HG02571 (cell line): ENCODE data around the gene IGF2BP1.

Experiments used
- ATAC-seq: cut with Tn5 transposase; IDR thresholded peaks from one replicate; pipeline ENCODE4 v1.9.1; 2021; ENCODE audit warnings: mild to moderate bottlenecking, moderate library complexity; ENCODE audit not compliant: unreplicated experiment

The IGF2BP1 gene

DNA sequence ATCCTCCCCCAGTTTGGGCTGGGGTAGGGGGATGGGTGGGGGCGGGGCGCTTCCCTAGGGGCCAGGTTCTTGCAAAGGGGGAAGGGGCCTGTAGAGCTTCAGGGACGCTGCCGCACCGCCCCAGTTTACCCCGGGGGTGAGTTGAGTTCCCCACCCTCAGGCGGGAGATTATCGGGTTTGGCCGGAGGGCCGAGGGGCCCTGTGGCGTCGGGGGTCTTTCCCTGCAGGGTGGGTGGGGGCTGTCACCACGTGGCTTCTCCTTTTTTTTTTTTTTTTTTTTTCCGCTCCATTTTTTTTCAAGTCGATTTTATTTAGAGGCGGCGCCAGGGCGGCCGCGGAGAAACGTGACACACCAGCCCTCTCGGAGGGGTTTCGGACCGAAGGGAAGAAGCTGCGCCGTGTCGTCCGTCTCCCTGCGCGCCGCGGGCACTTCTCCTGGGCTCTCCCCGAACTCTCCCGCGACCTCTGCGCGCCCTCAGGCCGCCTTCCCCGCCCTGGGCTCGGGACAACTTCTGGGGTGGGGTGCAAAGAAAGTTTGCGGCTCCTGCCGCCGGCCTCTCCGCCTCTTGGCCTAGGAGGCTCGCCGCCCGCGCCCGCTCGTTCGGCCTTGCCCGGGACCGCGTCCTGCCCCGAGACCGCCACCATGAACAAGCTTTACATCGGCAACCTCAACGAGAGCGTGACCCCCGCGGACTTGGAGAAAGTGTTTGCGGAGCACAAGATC lies at the start of gene IGF2BP1:
TSS of gene IGF2BP1 (plus strand) at position 283 of the 724 bp plus-strand sequence. CDS start at position 644, 361 bp downstream.
- ATAC-seq: no peak

GRCh38 chr17:48951572-48951971 lies 45.6 kb upstream of the IGF2BP1 start:
- no peak for ATAC-seq

DNA sequence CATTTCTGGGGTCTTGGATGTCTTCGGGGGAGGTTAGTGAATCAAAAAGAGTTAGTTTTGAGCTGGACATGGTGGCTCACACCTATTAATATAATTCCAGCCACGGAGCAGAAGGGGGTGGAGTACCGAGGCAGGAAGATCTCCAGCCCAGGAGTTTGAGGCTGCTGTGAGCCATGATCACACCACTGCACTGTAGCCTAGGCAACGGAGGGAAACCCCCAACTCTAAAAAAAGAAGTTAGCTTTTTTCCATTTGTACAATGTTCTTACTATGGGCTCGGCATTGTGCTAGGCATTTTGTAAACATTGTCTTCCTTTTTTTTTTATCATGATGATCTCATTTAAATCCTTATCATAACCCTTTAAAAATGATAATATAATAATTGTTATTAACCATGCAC lies 44.3 kb upstream of the IGF2BP1 start:
- ATAC-seq: no peak

GRCh38 chr17:48954300-48954755 lies 42.9 kb upstream of the IGF2BP1 start:
- no peak for ATAC-seq

GRCh38 chr17:48960834-48961515 lies 36.2 kb upstream of the IGF2BP1 start:
- no peak for ATAC-seq

GRCh38 chr17:48961516-48962233 lies 35.5 kb upstream of the IGF2BP1 start:
- no peak for ATAC-seq

GRCh38 chr17:48970224-48970623 lies 27.0 kb upstream of the IGF2BP1 start:
- no peak for ATAC-seq

- no peak for ATAC-seq
Measured at GRCh38 chr17:48970865-48971687, 26.1 kb upstream of the IGF2BP1 start.

DNA sequence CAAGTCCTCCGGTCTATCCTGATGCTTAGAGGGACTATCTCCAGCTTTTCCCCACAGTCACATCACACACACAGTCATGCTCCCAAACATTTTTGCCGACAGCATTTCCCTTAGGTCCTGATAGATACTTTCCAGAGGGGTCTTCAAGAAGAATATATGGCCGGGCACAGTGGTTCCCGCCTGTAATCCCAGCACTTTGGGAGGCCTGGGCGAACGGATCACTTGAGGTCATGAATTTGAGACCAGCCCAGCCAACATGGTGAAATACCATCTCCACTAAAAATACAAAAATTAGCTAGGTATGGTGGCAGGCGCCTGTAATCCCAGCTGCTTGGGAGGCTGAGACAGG lies 24.5 kb upstream of the IGF2BP1 start:
- no peak for ATAC-seq

DNA sequence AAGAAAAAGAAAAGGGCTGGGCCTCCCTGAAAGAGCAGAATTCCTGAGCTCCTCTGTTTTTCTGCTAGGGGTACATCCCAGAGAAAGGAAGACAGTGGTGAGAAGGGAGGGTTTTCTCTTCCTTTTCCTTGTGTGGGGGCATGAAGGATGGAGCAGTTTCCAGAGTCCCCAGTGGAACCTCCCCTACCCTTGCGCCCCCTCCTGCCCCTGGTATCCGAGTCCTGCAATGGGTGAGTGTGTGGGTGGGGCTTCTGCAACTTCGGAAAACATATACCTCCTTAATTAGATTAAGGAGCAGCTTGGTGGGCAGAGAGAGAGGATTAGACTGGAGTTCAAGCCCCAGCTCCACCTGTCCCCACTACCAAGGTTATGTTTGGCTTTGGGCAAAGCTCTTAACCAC lies 23.4 kb upstream of the IGF2BP1 start:
- no peak for ATAC-seq

DNA sequence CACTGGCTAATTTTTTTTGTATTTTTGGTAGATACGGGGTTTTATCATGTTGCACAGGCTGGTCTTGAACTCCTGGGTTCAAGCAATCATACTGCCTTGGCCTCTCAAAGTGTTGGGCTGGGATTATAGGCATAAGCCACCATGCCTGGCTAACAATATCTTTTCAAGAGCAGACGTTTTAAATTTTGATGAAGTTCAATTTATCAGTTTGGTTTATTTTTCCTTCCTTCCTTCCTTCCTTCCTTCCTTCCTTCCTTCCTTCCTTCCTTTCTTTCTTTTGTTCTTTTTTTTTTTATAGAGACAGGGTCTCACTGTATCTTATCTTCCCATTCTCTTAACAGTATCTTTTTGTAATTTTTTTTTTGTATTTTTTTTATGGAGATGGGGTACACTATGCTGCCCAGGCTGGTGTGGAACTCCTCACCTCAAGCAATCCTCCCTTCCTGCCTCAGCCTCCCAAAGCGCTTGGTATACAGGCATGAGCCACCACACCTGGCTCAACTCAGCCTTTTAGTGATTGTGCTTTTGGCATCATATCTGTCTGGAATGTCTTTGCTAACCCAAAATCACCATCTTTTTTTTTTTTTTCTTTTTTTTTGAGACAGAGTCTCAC lies 15.2 kb upstream of the IGF2BP1 start:
- no peak for ATAC-seq

GRCh38 chr17:48985436-48986245 lies 11.5 kb upstream of the IGF2BP1 start:
- ATAC-seq: no peak

- no peak for ATAC-seq
Measured at GRCh38 chr17:48989100-48989499, 8.1 kb upstream of the IGF2BP1 start.

- no peak for ATAC-seq
Measured at GRCh38 chr17:48990882-48991357, 6.3 kb upstream of the IGF2BP1 start.

GRCh38 chr17:48992444-48992843 lies 4.7 kb upstream of the IGF2BP1 start:
- ATAC-seq: no peak

- ATAC-seq: no peak
Measured at GRCh38 chr17:48993305-48993704, 3.9 kb upstream of the IGF2BP1 start.

GRCh38 chr17:48993951-48994350 lies 3.2 kb upstream of the IGF2BP1 start:
- no peak for ATAC-seq

DNA sequence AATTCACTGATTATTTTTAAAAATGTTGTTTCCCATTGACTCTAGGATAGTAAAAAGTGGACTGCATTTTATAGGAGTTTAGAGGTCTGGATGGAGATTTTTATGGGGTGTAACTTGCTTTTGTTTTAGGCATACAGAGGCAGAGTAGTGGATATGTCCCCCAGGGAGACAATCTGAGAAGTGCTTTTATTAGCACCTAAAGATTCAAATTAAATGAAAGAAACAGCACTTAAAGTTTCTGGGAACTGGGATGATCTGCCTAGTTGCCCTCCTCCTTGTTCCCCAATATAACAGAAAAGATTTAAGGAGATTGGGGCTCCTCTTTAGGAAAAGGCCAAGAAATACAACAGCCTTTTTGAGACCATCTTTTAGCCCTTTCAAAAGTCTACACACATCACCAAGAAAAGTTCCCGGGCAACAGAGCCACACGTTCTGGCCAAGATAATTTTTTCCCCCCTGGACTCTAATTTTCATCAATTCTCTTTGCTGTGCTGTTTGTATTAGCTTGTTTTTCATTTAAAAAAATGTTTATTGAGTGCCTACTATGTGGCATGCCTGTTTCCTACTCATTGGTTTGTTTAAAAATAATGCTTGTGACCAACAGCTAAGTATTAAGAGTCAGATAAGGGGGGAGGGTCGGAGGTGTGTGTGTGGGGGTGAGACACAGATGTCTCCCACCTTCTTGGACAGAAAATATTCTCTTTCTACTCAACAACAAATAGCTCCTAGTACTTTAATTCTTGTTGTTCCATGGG lies 2.5 kb upstream of the IGF2BP1 start:
- ATAC-seq: no peak
